WTC11 (cell line): ENCODE data around the gene CASP4. TPM values are rescaled to one million over a fixed set of nuclear protein-coding genes. Genes with fewer than 3 reads are reported as not detected.

Experiments
- ATAC-seq: fragments of 200-7000 bp; cut with Tn5 transposase; 2 replicates; pipeline ENCODE4 v1.10.0; 2021; ENCODE audit warnings: mild to moderate bottlenecking, moderate library complexity
- CTCF ChIA-PET: fragments of 300-600 bp; sonication (Branson Sonifier 250); formaldehyde crosslinking; loops from one replicate; lab custom pipeline; 2021; ENCODE audit warnings: antibody characterized with exemption; lab: Charles Lee
- POLR2A ChIA-PET: fragments of 350-600 bp; sonication (Branson Sonifier 250); formaldehyde crosslinking; loops from one replicate; lab custom pipeline; 2021; ENCODE audit warnings: antibody characterized with exemption; lab: Charles Lee
- DNase-seq: peaks from one replicate; pipeline ENCODE4 v3.0.0; 2021; ENCODE audit warnings: low spot score
- H3K27ac Mint-ChIP-seq: 2 replicates; pipeline ENCODE4 v1.8.0; 2021; ENCODE audit warnings: mixed read lengths
- H3K27me3 Mint-ChIP-seq: 2 replicates; pipeline ENCODE4 v1.8.0; 2021; ENCODE audit warnings: low read depth, mild to moderate bottlenecking, moderate library complexity, mixed read lengths
- H3K36me3 Mint-ChIP-seq: 2 replicates; pipeline ENCODE4 v1.8.0; 2021; ENCODE audit warnings: mixed read lengths
- H3K4me1 Mint-ChIP-seq: 2 replicates; pipeline ENCODE4 v1.8.0; 2022; ENCODE audit warnings: mixed read lengths
- H3K4me3 Mint-ChIP-seq: 2 replicates; pipeline ENCODE4 v1.8.0; 2021; ENCODE audit warnings: mild to moderate bottlenecking, moderate library complexity, mixed read lengths
- H3K9me3 Mint-ChIP-seq: 2 replicates; pipeline ENCODE4 v1.8.0; 2021; ENCODE audit warnings: mixed read lengths
- E2F1 ChIP-seq: sonication (generic); formaldehyde crosslinking; IDR thresholded peaks from 2 replicates; pipeline ENCODE4 v1.8.0; 2022; ENCODE audit warnings: mild to moderate bottlenecking, missing genetic modification reagents
- E2F4 ChIP-seq: sonication (generic); formaldehyde crosslinking; IDR thresholded peaks from 2 replicates; pipeline ENCODE4 v1.8.1; 2022; ENCODE audit warnings: low read depth, mild to moderate bottlenecking, moderate library complexity, missing genetic modification reagents, borderline replicate concordance
- GRHL2 ChIP-seq: fragments of 250-450 bp; sonication (Bioruptor Pico); IDR thresholded peaks from 2 replicates; pipeline ENCODE4 v1.8.0; 2022; ENCODE audit warnings: mild to moderate bottlenecking, moderate library complexity; ENCODE audit not compliant: insufficient replicate concordance, severe bottlenecking
- IRF1 ChIP-seq: sonication (generic); formaldehyde crosslinking; IDR thresholded peaks from 2 replicates; pipeline ENCODE4 v1.8.0; 2023; ENCODE audit warnings: missing genetic modification reagents
- JUN ChIP-seq: sonication (generic); formaldehyde crosslinking; IDR thresholded peaks from 2 replicates; pipeline ENCODE4 v1.8.0; 2023; ENCODE audit warnings: mild to moderate bottlenecking, missing genetic modification reagents
- KAT7 ChIP-seq: sonication (generic); formaldehyde crosslinking; IDR thresholded peaks from 2 replicates; pipeline ENCODE4 v1.8.1; 2023; ENCODE audit warnings: missing genetic modification reagents, mild to moderate bottlenecking, borderline replicate concordance
- MYBL2 ChIP-seq: sonication (generic); formaldehyde crosslinking; IDR thresholded peaks from 2 replicates; pipeline ENCODE4 v1.8.1; 2023; ENCODE audit warnings: mild to moderate bottlenecking, moderate library complexity, missing genetic modification reagents
- NFE2L1 ChIP-seq: sonication (generic); formaldehyde crosslinking; IDR thresholded peaks from 2 replicates; pipeline ENCODE4 v1.8.1; 2023; ENCODE audit warnings: missing genetic modification reagents
- PRDM15 ChIP-seq: sonication (generic); formaldehyde crosslinking; IDR thresholded peaks from 2 replicates; pipeline ENCODE4 v1.8.0; 2022; ENCODE audit warnings: missing genetic modification reagents
- SP1 ChIP-seq: sonication (generic); formaldehyde crosslinking; conservative IDR thresholded peaks from 2 replicates; pipeline ENCODE4 v1.8.1; 2022; ENCODE audit warnings: missing genetic modification reagents
- TCF7 ChIP-seq: sonication (generic); formaldehyde crosslinking; IDR thresholded peaks from 2 replicates; pipeline ENCODE4 v1.8.0; 2022; ENCODE audit warnings: mild to moderate bottlenecking, low read depth, missing genetic modification reagents, moderate library complexity
- TEAD1 ChIP-seq: sonication (generic); formaldehyde crosslinking; IDR thresholded peaks from 2 replicates; pipeline ENCODE4 v1.8.0; 2022; ENCODE audit warnings: mild to moderate bottlenecking, missing genetic modification reagents
- TEAD4 ChIP-seq: sonication (generic); formaldehyde crosslinking; IDR thresholded peaks from 2 replicates; pipeline ENCODE4 v1.8.0; 2022; ENCODE audit warnings: mild to moderate bottlenecking, missing genetic modification reagents
- USF2 ChIP-seq: sonication (generic); formaldehyde crosslinking; IDR thresholded peaks from 2 replicates; pipeline ENCODE4 v1.8.1; 2023; ENCODE audit warnings: mild to moderate bottlenecking, missing genetic modification reagents, moderate library complexity
- ZBTB43 ChIP-seq: sonication (generic); formaldehyde crosslinking; IDR thresholded peaks from 2 replicates; pipeline ENCODE4 v1.8.1; 2023; ENCODE audit warnings: mild to moderate bottlenecking, missing genetic modification reagents
- ZNF219 ChIP-seq: sonication (generic); formaldehyde crosslinking; IDR thresholded peaks from 2 replicates; pipeline ENCODE4 v1.8.0; 2023; ENCODE audit warnings: missing genetic modification reagents, mild to moderate bottlenecking, borderline replicate concordance
- ZNF232 ChIP-seq: sonication (generic); formaldehyde crosslinking; IDR thresholded peaks from 2 replicates; pipeline ENCODE4 v1.8.0; 2022; ENCODE audit warnings: mild to moderate bottlenecking, missing genetic modification reagents
- ZNF263 ChIP-seq: sonication (generic); formaldehyde crosslinking; IDR thresholded peaks from 2 replicates; pipeline ENCODE4 v1.8.1; 2022; ENCODE audit warnings: low read depth, mild to moderate bottlenecking, moderate library complexity, missing genetic modification reagents
- ZNF423 ChIP-seq: fragments of 250-450 bp; sonication (Bioruptor Pico); IDR thresholded peaks from 2 replicates; pipeline ENCODE4 v2.1.2; 2022; ENCODE audit warnings: mild to moderate bottlenecking, moderate library complexity
- ZSCAN18 ChIP-seq: fragments of 250-450 bp; sonication (Bioruptor Pico); IDR thresholded peaks from 2 replicates; pipeline ENCODE4 v2.1.2; 2022; ENCODE audit warnings: mild to moderate bottlenecking, moderate library complexity
- total RNA-seq: library from RNA; stranded (reverse); gene quantifications from 3 replicates; pipeline ENCODE4 v1.2.3, GENCODE V29; 2021

The CASP4 gene
- total RNA-seq, 1 experiment from 2014 or later = 0.44 TPM

- peaks cover 69% of the 10 kb centered on the region for H3K36me3 Mint-ChIP-seq
- H3K9me3 Mint-ChIP-seq = peaks cover 78% of the 10 kb centered on the region
- H3K27me3 Mint-ChIP-seq = no peaks in the 10 kb centered on the region
- ChIA-PET POLR2A (no interaction called here), CTCF (no interaction called here)
- H3K4me3 Mint-ChIP-seq = no peak overlapping the region
- H3K27ac Mint-ChIP-seq = no peak overlapping the region
- no peak for ATAC-seq
- H3K4me1 Mint-ChIP-seq = 0 out of 2 replicates have a peak, but pooled peaks cover 3% of the 10 kb centered on the region
- no peak for DNase-seq
- TF ChIP-seq E2F4 (no peak), TEAD1 (no peak), ZNF263 (CRISPR knock-in tag) (no peak), TCF7 (CRISPR knock-in tag) (no peak), ZNF219 (CRISPR knock-in tag) (no peak), ZBTB43 (CRISPR knock-in tag) (no peak), GRHL2 (CRISPR knock-in tag) (no peak), NFE2L1 (CRISPR knock-in tag) (no peak), ZNF423 (CRISPR knock-in tag) (no peak), KAT7 (CRISPR knock-in tag) (no peak), MYBL2 (CRISPR knock-in tag) (no peak), JUN (no peak), E2F1 (CRISPR knock-in tag) (no peak), USF2 (CRISPR knock-in tag) (no peak)
- TF ChIP-seq, all 79 proteins: peak for 0
These were observed 39.6 kb downstream of the CASP4 start for GRCh38 chr11:104928811-104929210.

GRCh38 chr11:104926771-104927611, 41.4 kb downstream of the CASP4 start:
- ATAC-seq (peak; percentile 72), DNase-seq (peak; percentile 13)
- TF ChIP-seq SP1 (CRISPR knock-in tag) (no peak), TEAD4 (CRISPR knock-in tag) (0 out of 2 replicates have a peak, but pooled peaks have one; percentile 48)
- POLR2A ChIA-PET = no interaction called here
- H3K36me3 Mint-ChIP-seq = peaks cover 61% of the 10 kb centered on the region
- H3K4me1 Mint-ChIP-seq = 0 out of 2 replicates have a peak, but pooled peaks cover 3% of the 10 kb centered on the region
- no peaks in the 10 kb centered on the region for H3K27me3 Mint-ChIP-seq
- no peak overlapping the region for H3K27ac Mint-ChIP-seq
- no peak overlapping the region for H3K4me3 Mint-ChIP-seq
- CTCF ChIA-PET = no interaction called here
- peaks cover 72% of the 10 kb centered on the region for H3K9me3 Mint-ChIP-seq

- CTCF ChIA-PET = no interaction called here
- no peak for TF ChIP-seq PRDM15 (CRISPR knock-in tag)
- no peak for TF ChIP-seq ZSCAN18 (CRISPR knock-in tag)
- TF ChIP-seq ZNF232 (CRISPR knock-in tag) = no peak
- TF ChIP-seq IRF1 (CRISPR knock-in tag) = no peak
- TF ChIP-seq ZBTB43 (CRISPR knock-in tag) = no peak
- Mint-ChIP-seq H3K27me3 (no peaks in the 10 kb centered on the region), H3K9me3 (peaks cover 64% of the 10 kb centered on the region), H3K27ac (no peak overlapping the region), H3K4me3 (no peak overlapping the region), H3K4me1 (0 out of 2 replicates have a peak, but pooled peaks cover 3% of the 10 kb centered on the region), H3K36me3 (peaks cover 54% of the 10 kb centered on the region)
- no peak for DNase-seq
- no peak for ATAC-seq
- POLR2A ChIA-PET = no interaction called here
These were observed 42.5 kb downstream of the CASP4 start for GRCh38 chr11:104925850-104926249.
